Astrocyte (in vitro differentiated cells and primary cell): ENCODE measurements around the gene RNF166. TPM values are rescaled to one million over a fixed set of nuclear protein-coding genes. Genes with fewer than 3 reads are reported as not detected.
"Not testable (repeated sequence)": the region's sequence is repeated elsewhere in the genome, so short reads cannot be mapped to it uniquely, and the experiment has no call there.

Source experiments
- DNase-seq: peaks from one replicate; pipeline ENCODE4 v3.0.0-alpha.2; 2010; ENCODE audit warnings: low read depth
- FAIRE-seq: peaks from 2 replicates; lab custom pipeline; 2011; peaks lifted over from hg19 to GRCh38; lab: Jason Lieb, UNC
- H2AFZ ChIP-seq: 2 replicates; pipeline ENCODE4 v1.6.0; 2012; ENCODE audit warnings: low read depth, low read length, inconsistent platforms
- H3K27ac ChIP-seq: 2 replicates; pipeline ENCODE4 v1.5.1; 2011; ENCODE audit warnings: low read depth, low read length, inconsistent platforms
- H3K27me3 ChIP-seq: 2 replicates; pipeline ENCODE4 v1.6.0; 2011; ENCODE audit warnings: low read length, inconsistent platforms; ENCODE audit not compliant: insufficient read depth
- H3K36me3 ChIP-seq: 2 replicates; pipeline ENCODE4 v1.5.1; 2011; ENCODE audit warnings: low read length, inconsistent platforms; ENCODE audit not compliant: insufficient read depth
- H3K4me1 ChIP-seq: 2 replicates; pipeline ENCODE4 v1.5.1; 2011; ENCODE audit warnings: low read length, inconsistent platforms; ENCODE audit not compliant: insufficient read depth
- H3K4me2 ChIP-seq: 2 replicates; pipeline ENCODE4 v1.6.0; 2012; ENCODE audit warnings: low read length, inconsistent platforms
- H3K4me3 ChIP-seq: 2 replicates; pipeline ENCODE4 v1.5.1; 2011; ENCODE audit warnings: low read depth, mild to moderate bottlenecking, low read length, inconsistent platforms; ENCODE audit not compliant: insufficient read depth
- H3K79me2 ChIP-seq: 2 replicates; pipeline ENCODE4 v1.6.0; 2012; ENCODE audit warnings: mild to moderate bottlenecking, low read length, inconsistent platforms; ENCODE audit not compliant: insufficient read depth
- H3K9ac ChIP-seq: 2 replicates; pipeline ENCODE4 v1.6.0; 2012; ENCODE audit warnings: mild to moderate bottlenecking, low read length, inconsistent platforms
- H3K9me3 ChIP-seq: 2 replicates; pipeline ENCODE4 v1.5.1; 2012; ENCODE audit warnings: low read depth, mild to moderate bottlenecking, low read length, inconsistent platforms; ENCODE audit not compliant: insufficient read depth
- H4K20me1 ChIP-seq: 2 replicates; pipeline ENCODE4 v1.6.0; 2012; ENCODE audit warnings: low read length, inconsistent platforms; ENCODE audit not compliant: insufficient read depth
- H3K27ac Mint-ChIP-seq: one replicate; pipeline ENCODE4 v1.8.0; 2021; ENCODE audit warnings: mild to moderate bottlenecking, mixed read lengths; ENCODE audit not compliant: unreplicated experiment
- H3K27me3 Mint-ChIP-seq: one replicate; pipeline ENCODE4 v1.8.0; 2021; ENCODE audit warnings: low read depth, mixed read lengths; ENCODE audit not compliant: unreplicated experiment
- H3K36me3 Mint-ChIP-seq: one replicate; pipeline ENCODE4 v1.8.0; 2021; ENCODE audit warnings: low read depth, mixed read lengths; ENCODE audit not compliant: unreplicated experiment
- H3K4me1 Mint-ChIP-seq: one replicate; pipeline ENCODE4 v1.8.0; 2021; ENCODE audit warnings: low read depth, mixed read lengths; ENCODE audit not compliant: unreplicated experiment
- H3K4me3 Mint-ChIP-seq: one replicate; pipeline ENCODE4 v1.8.0; 2021; ENCODE audit warnings: mild to moderate bottlenecking, moderate library complexity, mixed read lengths; ENCODE audit not compliant: unreplicated experiment
- H3K9me3 Mint-ChIP-seq: one replicate; pipeline ENCODE4 v1.8.0; 2021; ENCODE audit warnings: mild to moderate bottlenecking, mixed read lengths; ENCODE audit not compliant: unreplicated experiment
- CTCF ChIP-seq: IDR thresholded peaks from 2 replicates; pipeline ENCODE4 v1.5.1; 2011; ENCODE audit warnings: low read depth, mild to moderate bottlenecking, inconsistent platforms, low read length, moderate library complexity; ENCODE audit not compliant: insufficient read depth
- EZH2 ChIP-seq: IDR thresholded peaks from 2 replicates; pipeline ENCODE4 v1.6.1; 2012; ENCODE audit warnings: mild to moderate bottlenecking, low read length, inconsistent platforms; ENCODE audit not compliant: insufficient read depth
- total RNA-seq: library from RNA; stranded (reverse); gene quantifications from 2 replicates; pipeline ENCODE4 v1.2.1, GENCODE V29; 2021

The RNF166 gene
- total RNA-seq, 1 donor from 2014 or later = 15.4 TPM

GRCh38 chr16:88669980-88670379 is 36.2 kb downstream of the RNF166 start:
- no peaks in the 10 kb centered on the region for H3K27me3 ChIP-seq
- peaks cover 8% of the 10 kb centered on the region for H3K36me3 Mint-ChIP-seq
- DNase-seq (no peak), FAIRE-seq (no peak)
- no peaks in the 10 kb centered on the region for H3K4me1 ChIP-seq
- no peaks in the 10 kb centered on the region for H3K36me3 ChIP-seq
- H2AFZ ChIP-seq = no peak overlapping the region
- no peak overlapping the region for H3K27ac ChIP-seq
- TF ChIP-seq CTCF (no peak), EZH2 (no peak)
- no peaks in the 10 kb centered on the region for H3K9me3 ChIP-seq
- peaks cover under 1% of the 10 kb centered on the region for H3K79me2 ChIP-seq
- no peak overlapping the region for H3K4me2 ChIP-seq
- no peak overlapping the region for H3K27ac Mint-ChIP-seq
- peaks cover 5% of the 10 kb centered on the region for H4K20me1 ChIP-seq
- H3K9ac ChIP-seq = no peak overlapping the region
- H3K27me3 Mint-ChIP-seq = no peaks in the 10 kb centered on the region
- H3K4me1 Mint-ChIP-seq = peaks cover 2% of the 10 kb centered on the region
- no peak overlapping the region for H3K4me3 Mint-ChIP-seq
- no peaks in the 10 kb centered on the region for H3K9me3 Mint-ChIP-seq
- H3K4me3 ChIP-seq = no peak overlapping the region

GRCh38 chr16:88669493-88669892 is 36.7 kb downstream of the RNF166 start:
- H3K4me1 ChIP-seq, H2AFZ ChIP-seq, H3K4me3 ChIP-seq, FAIRE-seq, H3K27ac Mint-ChIP-seq, H3K79me2 ChIP-seq, H3K4me2 ChIP-seq, H4K20me1 ChIP-seq, H3K27me3 ChIP-seq, H3K9me3 ChIP-seq, H3K36me3 Mint-ChIP-seq, H3K27me3 Mint-ChIP-seq, DNase-seq, H3K36me3 ChIP-seq, H3K4me1 Mint-ChIP-seq, H3K27ac ChIP-seq, H3K9ac ChIP-seq, H3K9me3 Mint-ChIP-seq, H3K4me3 Mint-ChIP-seq: not testable (repeated sequence)

- H3K4me3 ChIP-seq = no peak overlapping the region
Measured at GRCh38 chr16:88667461-88667860, 38.7 kb downstream of the RNF166 start.

More at GRCh38 chr16:88667461-88667860, 38.7 kb downstream of the RNF166 start:
- Histone ChIP-seq H3K4me1 (no peaks in the 10 kb centered on the region), H3K9me3 (no peaks in the 10 kb centered on the region), H2AFZ (no peak overlapping the region), H4K20me1 (peaks cover 5% of the 10 kb centered on the region), H3K9ac (no peak overlapping the region), H3K27me3 (no peaks in the 10 kb centered on the region), H3K27ac (no peak overlapping the region), H3K4me2 (no peak overlapping the region), H3K79me2 (peaks cover 12% of the 10 kb centered on the region), H3K36me3 (no peaks in the 10 kb centered on the region)
- Mint-ChIP-seq H3K36me3 (peaks cover 6% of the 10 kb centered on the region), H3K9me3 (no peaks in the 10 kb centered on the region), H3K27ac (peak overlapping the region; percentile 8), H3K4me3 (no peak overlapping the region), H3K4me1 (peaks cover 3% of the 10 kb centered on the region), H3K27me3 (no peaks in the 10 kb centered on the region)
- DNase-seq = no peak
- FAIRE-seq = no peak
- no peak for TF ChIP-seq EZH2
- TF ChIP-seq CTCF = no peak
